Stimulated activated CD4-positive, alpha-beta T cell treated with anti-CD3 and anti-CD28 coated beads, Interleukin-12 subunit alpha, Interleukin-12 subunit beta, amount 100 ng/mL, for 4 hours (primary cell): ENCODE measurements around the gene RAD51AP2.
"Not testable (repeated sequence)": the region's sequence is repeated elsewhere in the genome, so short reads cannot be mapped to it uniquely, and the experiment has no call there.

Experiments
- DNase-seq: peaks from one replicate; pipeline ENCODE4 v3.0.0-alpha.2; 2020

The RAD51AP2 gene

GRCh38 chr2:17536416-17536815 lies 18.2 kb upstream of the RAD51AP2 start:
- no peak for DNase-seq

DNA sequence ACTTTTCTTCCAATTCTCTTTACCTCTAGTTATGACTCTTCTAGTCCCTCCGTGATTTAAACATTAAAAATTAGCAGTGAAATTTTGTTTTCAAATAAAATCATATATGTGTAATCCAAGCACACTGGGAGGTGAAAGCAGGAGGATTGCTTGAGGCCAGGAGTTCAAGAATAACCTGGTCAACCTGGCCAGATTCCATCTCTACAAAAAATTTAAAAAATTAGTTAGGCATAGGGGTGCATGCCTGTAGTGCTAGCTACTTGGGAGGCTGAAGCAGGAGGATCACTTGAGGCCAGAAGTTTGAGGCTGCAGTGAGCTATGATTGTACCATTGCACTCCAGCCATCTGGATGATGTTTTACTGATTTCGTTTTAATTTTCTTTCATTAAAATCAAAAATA lies 15.3 kb upstream of the RAD51AP2 start:
- DNase-seq: no peak

DNA sequence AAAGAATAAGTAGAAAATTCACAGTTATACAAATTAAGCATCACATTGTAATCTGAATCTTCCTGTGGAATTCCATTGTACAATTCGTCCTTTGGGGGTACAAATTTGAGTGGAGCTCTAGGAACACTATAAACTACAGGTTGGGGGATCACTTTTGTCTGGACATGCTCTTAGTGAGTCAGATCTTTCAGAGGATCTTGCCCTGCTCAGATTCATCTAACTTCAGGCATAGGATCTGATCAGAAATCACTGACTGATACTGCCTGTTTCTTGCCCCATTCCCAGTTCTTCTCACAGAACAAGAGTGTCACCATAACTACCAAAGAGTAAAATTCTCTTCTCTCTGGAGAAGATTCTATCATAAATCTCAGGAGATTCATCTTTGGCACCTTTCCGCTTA lies 11.5 kb upstream of the RAD51AP2 start:
- DNase-seq: no peak

GRCh38 chr2:17522303-17522702 lies 4.1 kb upstream of the RAD51AP2 start:
- no peak for DNase-seq

GRCh38 chr2:17521621-17522020 lies 3.4 kb upstream of the RAD51AP2 start:
- no peak for DNase-seq

- DNase-seq: no peak
Measured at GRCh38 chr2:17520761-17521160, 2.5 kb upstream of the RAD51AP2 start.

DNA sequence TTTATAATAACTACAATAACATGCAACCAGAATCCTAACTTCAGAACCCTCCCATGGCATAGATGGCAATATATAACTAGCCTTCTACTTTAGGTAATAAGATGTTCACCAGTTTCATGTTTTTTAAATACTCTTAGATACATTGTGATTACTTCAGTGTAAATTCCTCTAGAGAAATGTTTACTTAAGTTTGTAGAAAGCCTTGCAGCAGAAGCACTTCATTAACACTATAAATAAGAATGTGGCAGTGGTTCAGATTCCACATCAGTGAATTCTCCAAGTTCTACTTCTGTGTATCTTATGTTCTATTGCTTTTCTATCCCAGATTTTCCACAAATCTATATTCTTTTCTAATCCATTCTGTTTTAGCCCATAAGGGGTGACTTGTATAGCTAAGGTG lies 1.2 kb upstream of the RAD51AP2 start:
- no peak for DNase-seq

DNA sequence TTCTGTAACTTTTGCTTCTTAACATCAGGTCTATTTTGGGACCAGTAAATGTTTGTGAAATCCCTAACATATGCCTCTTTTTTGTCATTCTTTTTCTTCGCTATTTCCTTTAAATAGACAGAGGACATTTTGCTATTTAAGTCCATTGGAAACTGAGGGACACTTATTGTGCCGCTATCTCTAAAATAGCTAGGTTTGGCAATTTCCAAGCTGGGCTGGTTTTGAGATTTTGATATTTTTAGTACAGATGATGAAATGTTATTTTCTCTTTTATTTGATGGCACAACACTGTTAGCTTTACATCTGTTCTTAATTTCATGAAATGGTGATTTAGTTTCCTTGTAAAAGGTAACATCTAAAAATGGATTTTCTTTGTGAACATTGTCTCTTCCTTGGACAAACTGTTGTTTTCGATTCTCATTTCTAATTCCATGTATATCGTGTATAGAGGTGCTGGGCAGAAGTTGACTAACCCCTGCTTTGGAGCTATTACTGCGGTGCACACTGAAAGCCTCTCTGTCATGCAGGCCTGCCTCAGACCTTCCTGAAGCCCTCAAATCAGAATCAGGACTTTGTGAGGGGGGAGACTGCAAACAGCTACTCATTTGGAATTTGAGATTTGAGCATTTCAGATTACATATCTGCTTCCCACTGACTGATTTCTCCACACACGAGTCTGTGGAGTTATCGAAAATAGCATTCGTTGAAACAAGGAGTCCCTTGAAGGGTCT lies 594 bp downstream of the RAD51AP2 start:
- no peak for DNase-seq

GRCh38 chr2:17515652-17516051 lies 2.6 kb downstream of the RAD51AP2 start:
- DNase-seq: no peak

DNA sequence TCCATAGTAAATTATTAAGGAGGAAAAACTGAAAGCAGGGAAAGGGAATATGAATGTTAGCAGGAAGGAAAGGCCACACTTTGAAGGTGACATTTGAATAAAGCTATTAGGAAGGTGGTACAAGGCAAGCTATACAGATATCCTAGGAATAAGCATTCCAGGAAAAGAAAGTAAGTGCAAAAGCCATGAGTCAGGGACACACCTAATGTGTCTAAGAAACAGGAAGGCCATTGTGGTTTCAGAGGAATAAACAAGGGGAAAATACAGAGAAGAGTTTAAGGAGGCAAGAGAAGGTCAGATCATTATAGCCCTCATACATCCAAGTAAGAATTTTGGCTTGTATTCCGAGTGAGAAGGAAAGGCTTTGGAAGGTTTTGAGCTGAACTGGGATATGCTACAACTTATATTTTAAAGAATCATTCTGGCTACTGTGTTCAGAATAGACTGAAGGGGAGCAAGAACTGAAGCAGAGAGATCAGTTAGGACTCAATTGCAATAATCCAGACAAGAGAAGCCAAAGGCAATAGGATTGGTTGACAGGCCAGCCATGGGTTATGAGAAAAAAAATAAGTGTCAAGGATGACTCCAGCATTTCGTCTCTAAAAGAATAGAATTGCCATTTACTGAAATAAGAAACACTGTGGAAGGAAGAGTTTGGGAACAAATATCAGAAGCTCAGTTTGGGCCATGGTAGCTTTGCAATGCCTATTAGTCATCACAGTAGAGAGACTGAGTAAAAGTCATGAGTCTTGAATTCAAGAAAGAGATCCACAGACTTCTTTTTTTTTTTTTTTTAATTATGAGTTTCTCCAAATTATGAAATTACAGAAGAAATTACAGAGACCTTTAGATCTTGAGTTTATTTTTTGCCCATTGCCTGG lies 11.3 kb downstream of the RAD51AP2 start:
- no peak for DNase-seq

DNA sequence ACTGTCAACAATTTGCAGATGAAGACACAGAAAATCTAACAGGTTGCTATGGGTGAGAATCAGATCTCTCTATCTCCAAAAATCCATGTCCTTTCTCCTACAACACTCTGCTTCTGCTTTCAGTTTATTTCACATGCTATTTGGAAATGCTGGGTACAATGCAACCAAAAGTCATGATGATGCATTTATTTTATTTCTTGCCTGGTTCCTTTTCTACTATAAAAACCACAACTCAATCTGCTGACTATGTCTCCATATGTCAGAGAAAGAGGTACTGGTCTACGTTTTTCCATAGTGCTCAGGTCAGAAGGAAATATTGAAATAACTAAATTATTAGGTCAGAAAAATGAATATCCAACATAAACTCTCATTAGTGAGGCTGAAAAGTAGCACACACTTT lies 20.5 kb downstream of the RAD51AP2 start:
- no peak for DNase-seq

DNA sequence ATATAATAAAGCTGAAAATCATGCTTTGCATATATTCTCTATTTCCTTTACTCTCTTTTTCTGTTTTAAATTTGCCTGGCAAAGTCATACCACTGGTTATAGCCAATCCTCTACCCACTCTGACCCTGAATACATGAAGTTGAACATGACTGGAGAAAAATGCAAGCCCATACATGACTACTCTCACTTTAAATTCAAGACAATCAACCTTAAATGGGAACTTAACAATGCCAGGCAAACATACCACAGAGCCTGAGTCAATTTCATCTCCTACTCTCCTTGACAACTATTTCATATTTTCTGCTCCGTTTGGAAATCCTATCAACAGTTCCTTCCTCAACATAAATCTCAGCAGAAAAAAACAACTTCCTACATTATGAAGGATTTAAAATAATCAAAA lies 22.6 kb downstream of the RAD51AP2 start:
- no peak for DNase-seq

GRCh38 chr2:17490165-17490564 lies 28.1 kb downstream of the RAD51AP2 start:
- not testable (repeated sequence) for DNase-seq

DNA sequence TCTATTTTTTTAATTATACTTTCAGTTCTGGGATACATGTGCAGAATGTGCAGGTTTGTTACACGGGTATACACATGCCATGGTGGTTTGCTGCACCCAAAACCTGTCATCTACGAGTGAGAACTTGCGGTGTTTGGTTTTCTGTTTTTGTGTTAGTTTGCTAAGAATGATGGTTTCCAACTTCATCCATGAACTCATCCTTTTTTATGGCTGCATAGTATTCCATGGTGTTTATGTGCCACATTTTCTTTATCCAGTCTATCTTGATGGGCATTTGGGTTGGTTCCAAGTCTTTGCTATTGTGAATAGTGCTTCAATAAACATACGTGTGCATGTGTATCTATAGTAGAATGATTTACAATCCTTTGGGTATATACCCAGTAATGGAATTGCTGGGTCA lies 29.6 kb downstream of the RAD51AP2 start:
- DNase-seq: not testable (repeated sequence)

GRCh38 chr2:17483496-17483895 lies 34.7 kb downstream of the RAD51AP2 start:
- no peak for DNase-seq

DNA sequence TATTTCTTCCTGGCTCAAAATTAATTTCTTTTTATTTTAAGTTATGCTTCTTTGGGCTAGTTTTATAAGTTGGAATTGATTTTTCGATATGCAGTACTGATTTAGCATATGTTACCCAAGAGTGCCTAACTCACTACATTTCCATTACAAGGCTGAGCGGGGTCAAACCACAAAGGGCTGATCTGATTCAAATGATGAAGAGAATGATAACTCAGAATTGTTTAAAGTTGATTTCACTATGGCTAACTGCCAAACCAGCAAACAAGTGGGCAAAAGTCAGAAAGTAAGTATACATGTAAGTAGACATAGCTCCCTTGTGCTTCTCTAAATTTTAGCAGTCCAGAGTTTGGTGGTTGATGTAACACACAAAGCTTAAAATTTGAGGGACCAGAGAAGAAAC lies 35.6 kb downstream of the RAD51AP2 start:
- no peak for DNase-seq

DNA sequence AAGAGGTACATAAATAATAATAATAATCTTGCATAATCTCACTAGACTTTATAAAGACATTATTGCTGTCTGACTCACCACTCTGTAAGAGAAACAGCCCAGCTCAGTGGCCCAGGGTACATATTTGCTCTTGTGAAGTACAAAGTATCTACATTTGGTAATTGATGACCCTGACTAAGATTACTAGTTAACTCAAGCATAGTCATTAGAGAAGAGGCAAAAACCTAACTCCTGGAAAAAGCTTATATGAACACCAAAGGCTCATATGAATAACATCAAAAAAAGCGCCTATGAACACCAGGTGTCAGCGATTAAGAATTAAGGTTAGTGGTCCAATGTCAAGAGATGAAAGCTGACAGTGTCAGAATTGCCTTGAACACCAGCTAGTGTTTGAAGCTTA lies 38.4 kb downstream of the RAD51AP2 start:
- no peak for DNase-seq

- no peak for DNase-seq
Measured at GRCh38 chr2:17476830-17477229, 41.4 kb downstream of the RAD51AP2 start.

- no peak for DNase-seq
Measured at GRCh38 chr2:17476064-17476463, 42.2 kb downstream of the RAD51AP2 start.

DNA sequence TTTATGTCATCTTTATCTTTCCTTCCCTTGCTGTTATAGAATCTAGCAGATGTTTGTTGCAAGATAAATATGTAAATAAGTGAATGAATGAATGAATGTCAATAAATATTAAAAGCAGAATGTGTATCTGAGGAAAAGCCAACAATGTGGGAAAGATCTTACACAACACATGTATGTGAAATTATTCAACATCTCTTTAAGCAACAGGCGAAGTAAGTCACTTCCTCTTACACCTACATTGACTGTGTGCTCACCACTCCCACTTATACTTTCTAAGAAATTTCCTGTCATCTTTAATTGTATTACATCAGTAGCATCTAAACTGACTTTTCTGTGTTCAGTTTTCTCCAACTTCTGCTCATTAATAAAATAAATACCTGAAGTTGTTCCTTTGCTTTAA lies 43.0 kb downstream of the RAD51AP2 start:
- no peak for DNase-seq

DNA sequence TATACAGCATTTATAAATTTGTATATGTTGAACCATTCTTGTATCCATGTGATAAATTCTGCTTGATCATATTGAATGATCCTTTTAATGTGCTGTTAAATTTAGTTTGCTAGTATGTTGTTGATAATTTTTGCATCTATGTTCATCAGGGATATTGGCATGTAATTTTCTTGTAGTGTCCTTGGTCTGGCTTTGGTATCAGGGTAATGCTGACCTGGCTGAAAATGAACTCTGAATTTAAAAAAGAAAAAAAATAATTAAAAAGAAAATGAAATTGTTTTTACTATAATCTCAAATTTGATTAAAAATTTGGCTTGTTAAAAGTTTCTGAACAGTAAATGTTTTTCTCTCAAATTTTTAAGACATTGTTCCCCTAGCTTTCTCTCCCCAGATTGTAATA lies 46.3 kb downstream of the RAD51AP2 start:
- no peak for DNase-seq

- DNase-seq: no peak
Measured at GRCh38 chr2:17470855-17471641, 47.2 kb downstream of the RAD51AP2 start.

DNA sequence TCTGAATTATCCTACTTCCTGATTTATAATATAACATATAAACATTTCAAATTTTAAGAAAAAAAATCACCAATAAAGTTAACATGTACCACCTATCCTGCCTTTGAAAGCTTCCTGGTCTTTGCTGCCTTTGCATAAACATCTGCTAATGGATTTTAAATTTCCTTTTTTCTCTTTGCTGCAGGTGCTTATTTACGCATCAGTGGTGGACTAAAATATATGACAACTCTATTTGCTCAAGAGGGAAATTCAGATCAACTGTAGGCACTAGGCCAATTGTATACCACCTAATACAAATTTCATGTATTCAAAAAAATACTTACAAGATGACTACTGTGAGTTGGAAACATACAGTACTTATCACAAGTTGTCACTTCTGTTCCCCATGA lies 57.2 kb downstream of the RAD51AP2 start:
- no peak for DNase-seq
